Thyroid gland (tissue), 4 donors: ENCODE results near the gene RNF126. TPM values are rescaled to one million over a fixed set of nuclear protein-coding genes. Genes with fewer than 3 reads are reported as not detected.
A peak's percentile ranks its signal among the peaks of the same experiment; 100 is the strongest.

Source experiments
- DNase-seq, 2 donors: peaks; one replicate each; pipeline ENCODE4 v3.0.0-alpha.2; 2019
- H3K27ac ChIP-seq, 3 donors: fragments of 200-600 bp; sonication (generic); 1 replicate in 2 of 3; 2 replicates in 1 of 3; pipeline ENCODE4 v1.5.1; 2016 to 2019; ENCODE audit warnings: mild to moderate bottlenecking in 1 of 3, moderate library complexity in 1 of 3
- H3K27me3 ChIP-seq: fragments of 200-600 bp; sonication (generic); one replicate; pipeline ENCODE4 v1.5.1; 2019
- H3K36me3 ChIP-seq, 2 donors: fragments of 200-600 bp; sonication (generic); one replicate each; pipeline ENCODE4 v1.5.1; 2016 to 2019
- H3K4me1 ChIP-seq, 2 donors: fragments of 200-600 bp; sonication (generic); one replicate each; pipeline ENCODE4 v1.5.1; 2017 to 2019
- H3K4me3 ChIP-seq, 3 donors: fragments of 200-600 bp; sonication (generic); replicated peaks in 1 of 3; 1 replicate in 2 of 3; 2 replicates in 1 of 3; pipeline ENCODE4 v1.5.1; 2016; ENCODE audit warnings: mild to moderate bottlenecking in 1 of 3
- H3K9me3 ChIP-seq: fragments of 200-600 bp; sonication (generic); one replicate; pipeline ENCODE4 v1.5.1; 2017
- CTCF ChIP-seq, 6 experiments: fragments of 200-600 bp in 3 of 6; fragments of 450-650 bp in 3 of 6; sonication (generic) in 3 of 6; IDR thresholded peaks; one replicate each; pipeline ENCODE4 v1.5.1; 2016 to 2019; ENCODE audit warnings: antibody characterized with exemption in 6 of 6, mild to moderate bottlenecking in 2 of 6, inconsistent platforms in 1 of 6, moderate library complexity in 1 of 6
- POLR2A ChIP-seq, 2 donors: fragments of 450-650 bp; IDR thresholded peaks; one replicate each; pipeline ENCODE4 v1.6.1; 2017; ENCODE audit warnings: antibody characterized with exemption in 2 of 2, mild to moderate bottlenecking in 2 of 2, moderate library complexity in 1 of 2
- WGBS, 2 donors: methylation state at CpG; one replicate each; pipeline ENCODE4 v1.1.5; 2017; 5-methylcytosine and 5-hydroxymethylcytosine counted together
- intact Hi-C: fragments of 100-400 bp; cut with DNase I; formaldehyde crosslinking; loops from one replicate; pipeline ENCODE4 v1.15.1; 2023
- total RNA-seq, 4 donors: library from RNA; depleted of rRNA; stranded (reverse); fragments of >200 nt; gene quantifications; one replicate each; pipeline ENCODE4 v1.2.3, GENCODE V29; 2016

Gene RNF126
- total RNA-seq, 4 donors from 2014 or later = 41.4 to 55.5 (median 53.5) TPM

GRCh38 chr19:660793-661426, 2.1 kb downstream of the RNF126 start:
- H3K4me1 ChIP-seq = peaks cover 27 to 50% of the 10 kb centered on the region in 2 donors
- H3K4me3 ChIP-seq = peak overlapping the region in 1 of 3 donors; percentile 98
- DNase-seq = no peak
- no peaks in the 10 kb centered on the region for H3K36me3 ChIP-seq
- 71 to 74% methylated on average over 5 to 17 of the region's 20 CpGs for WGBS, 2 donors
- intact Hi-C loops = no loop called here
- peak overlapping the region in 2 of 3 donors; percentile 17 to 40 for H3K27ac ChIP-seq
- H3K9me3 ChIP-seq = no peaks in the 10 kb centered on the region
- H3K27me3 ChIP-seq = no peaks in the 10 kb centered on the region
- TF ChIP-seq POLR2A (IDR thresholded peaks at IDR 0.05) (no peak), CTCF (IDR thresholded peaks at IDR 0.05) (no peak)

- intact Hi-C loops = no loop called here
- no peak for DNase-seq
- 72 to 86% methylated on average over 10 to 23 of the region's 50 CpGs for WGBS, 2 donors
- Histone ChIP-seq H3K36me3 (no peaks in the 10 kb centered on the region), H3K9me3 (no peaks in the 10 kb centered on the region), H3K4me3 (no peak overlapping the region), H3K4me1 (peaks cover 27 to 39% of the 10 kb centered on the region in 2 donors), H3K27ac (no peak overlapping the region), H3K27me3 (no peaks in the 10 kb centered on the region)
- TF ChIP-seq POLR2A (IDR thresholded peaks at IDR 0.05) (no peak), CTCF (IDR thresholded peaks at IDR 0.05) (no peak)
Measured at GRCh38 chr19:658916-659839, 3.8 kb downstream of the RNF126 start.

- DNase-seq = no peak
- TF ChIP-seq CTCF (IDR thresholded peaks at IDR 0.05) (no peak), POLR2A (IDR thresholded peaks at IDR 0.05) (no peak)
- intact Hi-C loops = no loop called here
- Histone ChIP-seq H3K4me3 (no peak overlapping the region), H3K9me3 (no peaks in the 10 kb centered on the region), H3K4me1 (peaks cover 20 to 30% of the 10 kb centered on the region in 2 donors), H3K27me3 (no peaks in the 10 kb centered on the region), H3K36me3 (no peaks in the 10 kb centered on the region), H3K27ac (no peak overlapping the region)
- 87 to 97% methylated on average over 11 to 21 of the region's 33 CpGs for WGBS, 2 donors
Measured at GRCh38 chr19:658059-658839, 4.8 kb downstream of the RNF126 start.

GRCh38 chr19:657611-658010, 5.4 kb downstream of the RNF126 start:
- WGBS, 2 donors = 87 to 94% methylated on average over 4 to 7 of the region's 19 CpGs
- intact Hi-C loops = no loop called here
- no peaks in the 10 kb centered on the region for H3K36me3 ChIP-seq
- H3K4me3 ChIP-seq = no peak overlapping the region
- peaks cover 20 to 30% of the 10 kb centered on the region in 2 donors for H3K4me1 ChIP-seq
- no peaks in the 10 kb centered on the region for H3K27me3 ChIP-seq
- TF ChIP-seq POLR2A (IDR thresholded peaks at IDR 0.05) (no peak), CTCF (IDR thresholded peaks at IDR 0.05) (no peak)
- DNase-seq = no peak
- H3K9me3 ChIP-seq = no peaks in the 10 kb centered on the region
- no peak overlapping the region for H3K27ac ChIP-seq
